D721Med (cell line): ENCODE measurements around the gene DDX54.

Experiments used
- DNase-seq: peaks from one replicate; pipeline ENCODE4 v3.0.0; 2011; ENCODE audit warnings: low spot score; ENCODE audit not compliant: insufficient read length
- FAIRE-seq: peaks from 2 replicates; lab custom pipeline; 2011; peaks lifted over from hg19 to GRCh38; lab: Jason Lieb, UNC
- CTCF ChIP-seq: IDR thresholded peaks from 2 replicates; pipeline ENCODE4 v1.5.1; 2012; ENCODE audit warnings: mild to moderate bottlenecking, control low read depth; ENCODE audit not compliant: insufficient read depth; ENCODE audit errors: missing control alignments

The DDX54 gene

GRCh38 chr12:113108308-113108707 is 77.0 kb downstream of the DDX54 start:
- DNase-seq: no peak
- FAIRE-seq: no peak

More at GRCh38 chr12:113108308-113108707, 77.0 kb downstream of the DDX54 start:
- TF ChIP-seq CTCF: no peak
